Transverse colon (tissue), 4 donors: Measurements from ENCODE around the gene PHACTR3.

Experiments used
- CTCF ChIP-seq, 5 experiments: fragments of 200-600 bp in 3 of 5; fragments of 450-650 bp in 2 of 5; sonication (generic) in 3 of 5; IDR thresholded peaks; 1 replicate in 2 of 5; 2 replicates in 3 of 5; pipeline ENCODE4 v1.5.1; 2016 to 2017; ENCODE audit warnings: antibody characterized with exemption in 5 of 5, inconsistent platforms in 3 of 5, mild to moderate bottlenecking in 2 of 5, moderate library complexity in 1 of 5
- POLR2AphosphoS5 ChIP-seq, 3 donors: sonication (generic); formaldehyde crosslinking; IDR thresholded peaks; one replicate each; pipeline ENCODE4 v1.6.1; 2016; ENCODE audit warnings: antibody characterized with exemption in 3 of 3

GRCh38 chr20:59620860-59621505 lies 16.6 kb downstream of the PHACTR3 start:
- TF ChIP-seq POLR2AphosphoS5 (IDR thresholded peaks at IDR 0.05) (no peak), CTCF (IDR thresholded peaks at IDR 0.05) (no peak)
